ENCODE results near the gene DLG2. TPM values are rescaled to one million over a fixed set of nuclear protein-coding genes. Genes with fewer than 3 reads are reported as not detected.

Gene DLG2
- total and polyA plus RNA-seq, 2 of the 8 experiments (the other 6 are each of a cell fraction or from before 2014, with no cell fraction given), result 1.7 to 14.3 TPM

DNA sequence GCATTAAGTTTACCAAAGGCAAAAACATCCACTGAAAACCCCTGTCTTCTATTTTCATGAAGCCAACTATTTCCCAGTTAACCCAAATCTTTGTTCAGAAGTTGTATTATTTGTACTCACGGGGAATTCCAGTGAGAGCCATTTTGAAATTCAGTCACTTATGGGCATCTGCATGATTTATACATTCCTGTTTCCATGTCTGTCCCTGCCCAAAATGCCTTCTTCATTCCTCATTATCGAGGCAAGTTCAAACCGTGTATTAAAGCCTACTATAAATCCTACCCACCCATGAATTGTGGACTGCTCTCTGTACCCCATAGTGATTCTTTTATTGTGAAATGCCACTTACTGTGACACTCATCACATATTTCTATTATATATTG is 772.7 kb downstream of the DLG2 start (continued):
- TF ChIP-seq, protein P1, sequence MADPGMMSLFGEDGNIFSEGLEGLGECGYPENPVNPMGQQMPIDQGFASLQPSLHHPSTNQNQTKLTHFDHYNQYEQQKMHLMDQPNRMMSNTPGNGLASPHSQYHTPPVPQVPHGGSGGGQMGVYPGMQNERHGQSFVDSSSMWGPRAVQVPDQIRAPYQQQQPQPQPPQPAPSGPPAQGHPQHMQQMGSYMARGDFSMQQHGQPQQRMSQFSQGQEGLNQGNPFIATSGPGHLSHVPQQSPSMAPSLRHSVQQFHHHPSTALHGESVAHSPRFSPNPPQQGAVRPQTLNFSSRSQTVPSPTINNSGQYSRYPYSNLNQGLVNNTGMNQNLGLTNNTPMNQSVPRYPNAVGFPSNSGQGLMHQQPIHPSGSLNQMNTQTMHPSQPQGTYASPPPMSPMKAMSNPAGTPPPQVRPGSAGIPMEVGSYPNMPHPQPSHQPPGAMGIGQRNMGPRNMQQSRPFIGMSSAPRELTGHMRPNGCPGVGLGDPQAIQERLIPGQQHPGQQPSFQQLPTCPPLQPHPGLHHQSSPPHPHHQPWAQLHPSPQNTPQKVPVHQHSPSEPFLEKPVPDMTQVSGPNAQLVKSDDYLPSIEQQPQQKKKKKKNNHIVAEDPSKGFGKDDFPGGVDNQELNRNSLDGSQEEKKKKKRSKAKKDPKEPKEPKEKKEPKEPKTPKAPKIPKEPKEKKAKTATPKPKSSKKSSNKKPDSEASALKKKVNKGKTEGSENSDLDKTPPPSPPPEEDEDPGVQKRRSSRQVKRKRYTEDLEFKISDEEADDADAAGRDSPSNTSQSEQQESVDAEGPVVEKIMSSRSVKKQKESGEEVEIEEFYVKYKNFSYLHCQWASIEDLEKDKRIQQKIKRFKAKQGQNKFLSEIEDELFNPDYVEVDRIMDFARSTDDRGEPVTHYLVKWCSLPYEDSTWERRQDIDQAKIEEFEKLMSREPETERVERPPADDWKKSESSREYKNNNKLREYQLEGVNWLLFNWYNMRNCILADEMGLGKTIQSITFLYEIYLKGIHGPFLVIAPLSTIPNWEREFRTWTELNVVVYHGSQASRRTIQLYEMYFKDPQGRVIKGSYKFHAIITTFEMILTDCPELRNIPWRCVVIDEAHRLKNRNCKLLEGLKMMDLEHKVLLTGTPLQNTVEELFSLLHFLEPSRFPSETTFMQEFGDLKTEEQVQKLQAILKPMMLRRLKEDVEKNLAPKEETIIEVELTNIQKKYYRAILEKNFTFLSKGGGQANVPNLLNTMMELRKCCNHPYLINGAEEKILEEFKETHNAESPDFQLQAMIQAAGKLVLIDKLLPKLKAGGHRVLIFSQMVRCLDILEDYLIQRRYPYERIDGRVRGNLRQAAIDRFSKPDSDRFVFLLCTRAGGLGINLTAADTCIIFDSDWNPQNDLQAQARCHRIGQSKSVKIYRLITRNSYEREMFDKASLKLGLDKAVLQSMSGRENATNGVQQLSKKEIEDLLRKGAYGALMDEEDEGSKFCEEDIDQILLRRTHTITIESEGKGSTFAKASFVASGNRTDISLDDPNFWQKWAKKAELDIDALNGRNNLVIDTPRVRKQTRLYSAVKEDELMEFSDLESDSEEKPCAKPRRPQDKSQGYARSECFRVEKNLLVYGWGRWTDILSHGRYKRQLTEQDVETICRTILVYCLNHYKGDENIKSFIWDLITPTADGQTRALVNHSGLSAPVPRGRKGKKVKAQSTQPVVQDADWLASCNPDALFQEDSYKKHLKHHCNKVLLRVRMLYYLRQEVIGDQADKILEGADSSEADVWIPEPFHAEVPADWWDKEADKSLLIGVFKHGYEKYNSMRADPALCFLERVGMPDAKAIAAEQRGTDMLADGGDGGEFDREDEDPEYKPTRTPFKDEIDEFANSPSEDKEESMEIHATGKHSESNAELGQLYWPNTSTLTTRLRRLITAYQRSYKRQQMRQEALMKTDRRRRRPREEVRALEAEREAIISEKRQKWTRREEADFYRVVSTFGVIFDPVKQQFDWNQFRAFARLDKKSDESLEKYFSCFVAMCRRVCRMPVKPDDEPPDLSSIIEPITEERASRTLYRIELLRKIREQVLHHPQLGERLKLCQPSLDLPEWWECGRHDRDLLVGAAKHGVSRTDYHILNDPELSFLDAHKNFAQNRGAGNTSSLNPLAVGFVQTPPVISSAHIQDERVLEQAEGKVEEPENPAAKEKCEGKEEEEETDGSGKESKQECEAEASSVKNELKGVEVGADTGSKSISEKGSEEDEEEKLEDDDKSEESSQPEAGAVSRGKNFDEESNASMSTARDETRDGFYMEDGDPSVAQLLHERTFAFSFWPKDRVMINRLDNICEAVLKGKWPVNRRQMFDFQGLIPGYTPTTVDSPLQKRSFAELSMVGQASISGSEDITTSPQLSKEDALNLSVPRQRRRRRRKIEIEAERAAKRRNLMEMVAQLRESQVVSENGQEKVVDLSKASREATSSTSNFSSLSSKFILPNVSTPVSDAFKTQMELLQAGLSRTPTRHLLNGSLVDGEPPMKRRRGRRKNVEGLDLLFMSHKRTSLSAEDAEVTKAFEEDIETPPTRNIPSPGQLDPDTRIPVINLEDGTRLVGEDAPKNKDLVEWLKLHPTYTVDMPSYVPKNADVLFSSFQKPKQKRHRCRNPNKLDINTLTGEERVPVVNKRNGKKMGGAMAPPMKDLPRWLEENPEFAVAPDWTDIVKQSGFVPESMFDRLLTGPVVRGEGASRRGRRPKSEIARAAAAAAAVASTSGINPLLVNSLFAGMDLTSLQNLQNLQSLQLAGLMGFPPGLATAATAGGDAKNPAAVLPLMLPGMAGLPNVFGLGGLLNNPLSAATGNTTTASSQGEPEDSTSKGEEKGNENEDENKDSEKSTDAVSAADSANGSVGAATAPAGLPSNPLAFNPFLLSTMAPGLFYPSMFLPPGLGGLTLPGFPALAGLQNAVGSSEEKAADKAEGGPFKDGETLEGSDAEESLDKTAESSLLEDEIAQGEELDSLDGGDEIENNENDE (IDR thresholded peaks at IDR 0.05; ENCODE audit: insufficient replicate concordance, low read length), result no peak
- TF ChIP-seq POLR2AphosphoS5 (IDR thresholded peaks at IDR 0.05; ENCODE audit: low read depth, low read length) (no peak), SIN3A (conservative IDR thresholded peaks at IDR 0.05 in 1 of 2, IDR thresholded peaks at IDR 0.05 in 1 of 2; ENCODE audit: low read depth in 1 of 2, low read length in 2 of 2) (no peak), KDM5A (IDR thresholded peaks at IDR 0.05; ENCODE audit: low read length) (no peak), SIX5 (IDR thresholded peaks at IDR 0.05; ENCODE audit: low read depth, low read length) (no peak), EGR1 (IDR thresholded peaks at IDR 0.05; ENCODE audit: borderline replicate concordance, low read depth, low read length) (no peak), HDAC6 (IDR thresholded peaks at IDR 0.05; ENCODE audit: low read depth, low read length) (no peak), SAP30 (IDR thresholded peaks at IDR 0.05; ENCODE audit: insufficient read depth, insufficient replicate concordance, low read length) (no peak)
- TF ChIP-seq, protein P2, sequence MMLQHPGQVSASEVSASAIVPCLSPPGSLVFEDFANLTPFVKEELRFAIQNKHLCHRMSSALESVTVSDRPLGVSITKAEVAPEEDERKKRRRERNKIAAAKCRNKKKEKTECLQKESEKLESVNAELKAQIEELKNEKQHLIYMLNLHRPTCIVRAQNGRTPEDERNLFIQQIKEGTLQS (IDR thresholded peaks at IDR 0.05; ENCODE audit: insufficient read depth, low read depth, low read length), result no peak
